HCT116 (cell line): Measurements from ENCODE around the gene TRIM62.

Experiments
- CBX3 ChIP-seq: IDR thresholded peaks from 2 replicates; pipeline ENCODE4 v1.6.1; 2012; ENCODE audit warnings: low read depth
- EZH2 ChIP-seq: fragments of 200-600 bp; sonication (generic); IDR thresholded peaks from 2 replicates; pipeline ENCODE4 v1.6.1; 2017; ENCODE audit warnings: antibody characterized with exemption, mixed run types
- FOSL1 ChIP-seq: IDR thresholded peaks from 2 replicates; pipeline ENCODE4 v1.6.1; 2012; ENCODE audit warnings: low read depth
- JUND ChIP-seq: IDR thresholded peaks from 2 replicates; pipeline ENCODE4 v1.6.1; 2012
- POLR2A ChIP-seq: IDR thresholded peaks from 2 replicates; pipeline ENCODE4 v1.7.0; 2011; ENCODE audit warnings: borderline replicate concordance; ENCODE audit not compliant: insufficient read depth, insufficient read length; ENCODE audit errors: extremely low read depth
- POLR2AphosphoS5 ChIP-seq: IDR thresholded peaks from 2 replicates; pipeline ENCODE4 v1.6.1; 2011; ENCODE audit warnings: mild to moderate bottlenecking, low read depth, low read length, moderate library complexity
- SIN3A ChIP-seq: IDR thresholded peaks from 2 replicates; pipeline ENCODE4 v1.6.1; 2012; ENCODE audit warnings: low read depth
- SP1 ChIP-seq: IDR thresholded peaks from 2 replicates; pipeline ENCODE4 v1.6.1; 2012; ENCODE audit warnings: low read depth
- YY1 ChIP-seq: IDR thresholded peaks from 2 replicates; pipeline ENCODE4 v1.6.1; 2011; ENCODE audit warnings: low read length, low read depth, moderate library complexity, mild to moderate bottlenecking; ENCODE audit not compliant: insufficient replicate concordance; ENCODE audit errors: extremely low read depth
- ZNF274 ChIP-seq: fragments of 200-500 bp; sonication (Bioruptor generic); IDR thresholded peaks from 2 replicates; pipeline ENCODE4 v1.6.1; 2014; ENCODE audit warnings: mild to moderate bottlenecking, low read depth, low read length, inconsistent platforms
- TF ChIP-seq, protein P1 (sequence below), 3 experiments: fragments of 200-600 bp in 1 of 3; sonication (generic) in 1 of 3; IDR thresholded peaks in 2 of 3; conservative IDR thresholded peaks in 1 of 3; 2 replicates each; pipeline ENCODE4 v1.5.1; 2012 to 2017; ENCODE audit warnings: low read depth in 2 of 3, low read length in 2 of 3, antibody characterized with exemption in 1 of 3, borderline replicate concordance in 1 of 3, control low read depth in 1 of 3, mild to moderate bottlenecking in 1 of 3, mixed read lengths in 1 of 3, mixed run types in 1 of 3, moderate library complexity in 1 of 3; ENCODE audit not compliant: insufficient read depth in 1 of 3
- TF ChIP-seq, protein P2 (sequence below): IDR thresholded peaks from 2 replicates; pipeline ENCODE4 v1.6.1; 2012
- TF ChIP-seq, protein P3 (sequence below): IDR thresholded peaks from 2 replicates; pipeline ENCODE4 v1.6.1; 2011; ENCODE audit warnings: mild to moderate bottlenecking, low read length, moderate library complexity; ENCODE audit not compliant: insufficient replicate concordance; ENCODE audit errors: extremely low read depth
- TF ChIP-seq, protein P4 (sequence below): IDR thresholded peaks from 2 replicates; pipeline ENCODE4 v1.6.1; 2012; ENCODE audit warnings: low read depth

DNA sequence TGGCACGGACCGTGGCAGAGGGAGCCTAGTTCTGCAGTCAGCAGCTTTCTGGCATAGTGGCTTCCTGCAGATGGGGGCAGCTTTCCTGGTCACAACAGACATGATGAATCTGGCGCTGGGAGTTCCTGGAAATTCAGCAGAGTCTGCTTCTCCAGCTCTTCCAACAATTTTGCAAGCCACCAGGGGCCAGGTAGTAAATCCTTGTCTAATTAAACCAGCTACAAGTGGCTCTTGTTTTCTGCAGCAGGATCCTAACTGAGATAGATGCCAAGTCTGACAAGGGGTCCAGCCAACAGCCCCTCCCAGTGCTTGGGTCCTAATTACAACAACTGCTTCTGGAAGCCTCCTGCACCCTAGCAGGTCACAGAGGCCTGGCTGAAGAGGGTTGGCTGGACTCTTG, 35.8 kb downstream of the TRIM62 start:
- TF ChIP-seq POLR2A (no peak), YY1 (no peak), SIN3A (no peak), JUND (no peak), SP1 (no peak), POLR2AphosphoS5 (no peak), CBX3 (no peak), EZH2 (no peak), ZNF274 (no peak), FOSL1 (no peak)
- TF ChIP-seq, protein P1, sequence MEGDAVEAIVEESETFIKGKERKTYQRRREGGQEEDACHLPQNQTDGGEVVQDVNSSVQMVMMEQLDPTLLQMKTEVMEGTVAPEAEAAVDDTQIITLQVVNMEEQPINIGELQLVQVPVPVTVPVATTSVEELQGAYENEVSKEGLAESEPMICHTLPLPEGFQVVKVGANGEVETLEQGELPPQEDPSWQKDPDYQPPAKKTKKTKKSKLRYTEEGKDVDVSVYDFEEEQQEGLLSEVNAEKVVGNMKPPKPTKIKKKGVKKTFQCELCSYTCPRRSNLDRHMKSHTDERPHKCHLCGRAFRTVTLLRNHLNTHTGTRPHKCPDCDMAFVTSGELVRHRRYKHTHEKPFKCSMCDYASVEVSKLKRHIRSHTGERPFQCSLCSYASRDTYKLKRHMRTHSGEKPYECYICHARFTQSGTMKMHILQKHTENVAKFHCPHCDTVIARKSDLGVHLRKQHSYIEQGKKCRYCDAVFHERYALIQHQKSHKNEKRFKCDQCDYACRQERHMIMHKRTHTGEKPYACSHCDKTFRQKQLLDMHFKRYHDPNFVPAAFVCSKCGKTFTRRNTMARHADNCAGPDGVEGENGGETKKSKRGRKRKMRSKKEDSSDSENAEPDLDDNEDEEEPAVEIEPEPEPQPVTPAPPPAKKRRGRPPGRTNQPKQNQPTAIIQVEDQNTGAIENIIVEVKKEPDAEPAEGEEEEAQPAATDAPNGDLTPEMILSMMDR (IDR thresholded peaks at IDR 0.05 in 2 of 3, conservative IDR thresholded peaks at IDR 0.05 in 1 of 3; ENCODE audit: borderline replicate concordance in 1 of 3, insufficient read depth in 1 of 3, low read depth in 2 of 3, low read length in 2 of 3) = no peak
- TF ChIP-seq, protein P2, sequence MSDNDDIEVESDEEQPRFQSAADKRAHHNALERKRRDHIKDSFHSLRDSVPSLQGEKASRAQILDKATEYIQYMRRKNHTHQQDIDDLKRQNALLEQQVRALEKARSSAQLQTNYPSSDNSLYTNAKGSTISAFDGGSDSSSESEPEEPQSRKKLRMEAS = no peak
- TF ChIP-seq, protein P3, sequence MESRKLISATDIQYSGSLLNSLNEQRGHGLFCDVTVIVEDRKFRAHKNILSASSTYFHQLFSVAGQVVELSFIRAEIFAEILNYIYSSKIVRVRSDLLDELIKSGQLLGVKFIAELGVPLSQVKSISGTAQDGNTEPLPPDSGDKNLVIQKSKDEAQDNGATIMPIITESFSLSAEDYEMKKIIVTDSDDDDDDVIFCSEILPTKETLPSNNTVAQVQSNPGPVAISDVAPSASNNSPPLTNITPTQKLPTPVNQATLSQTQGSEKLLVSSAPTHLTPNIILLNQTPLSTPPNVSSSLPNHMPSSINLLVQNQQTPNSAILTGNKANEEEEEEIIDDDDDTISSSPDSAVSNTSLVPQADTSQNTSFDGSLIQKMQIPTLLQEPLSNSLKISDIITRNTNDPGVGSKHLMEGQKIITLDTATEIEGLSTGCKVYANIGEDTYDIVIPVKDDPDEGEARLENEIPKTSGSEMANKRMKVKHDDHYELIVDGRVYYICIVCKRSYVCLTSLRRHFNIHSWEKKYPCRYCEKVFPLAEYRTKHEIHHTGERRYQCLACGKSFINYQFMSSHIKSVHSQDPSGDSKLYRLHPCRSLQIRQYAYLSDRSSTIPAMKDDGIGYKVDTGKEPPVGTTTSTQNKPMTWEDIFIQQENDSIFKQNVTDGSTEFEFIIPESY = no peak
- TF ChIP-seq, protein P4, sequence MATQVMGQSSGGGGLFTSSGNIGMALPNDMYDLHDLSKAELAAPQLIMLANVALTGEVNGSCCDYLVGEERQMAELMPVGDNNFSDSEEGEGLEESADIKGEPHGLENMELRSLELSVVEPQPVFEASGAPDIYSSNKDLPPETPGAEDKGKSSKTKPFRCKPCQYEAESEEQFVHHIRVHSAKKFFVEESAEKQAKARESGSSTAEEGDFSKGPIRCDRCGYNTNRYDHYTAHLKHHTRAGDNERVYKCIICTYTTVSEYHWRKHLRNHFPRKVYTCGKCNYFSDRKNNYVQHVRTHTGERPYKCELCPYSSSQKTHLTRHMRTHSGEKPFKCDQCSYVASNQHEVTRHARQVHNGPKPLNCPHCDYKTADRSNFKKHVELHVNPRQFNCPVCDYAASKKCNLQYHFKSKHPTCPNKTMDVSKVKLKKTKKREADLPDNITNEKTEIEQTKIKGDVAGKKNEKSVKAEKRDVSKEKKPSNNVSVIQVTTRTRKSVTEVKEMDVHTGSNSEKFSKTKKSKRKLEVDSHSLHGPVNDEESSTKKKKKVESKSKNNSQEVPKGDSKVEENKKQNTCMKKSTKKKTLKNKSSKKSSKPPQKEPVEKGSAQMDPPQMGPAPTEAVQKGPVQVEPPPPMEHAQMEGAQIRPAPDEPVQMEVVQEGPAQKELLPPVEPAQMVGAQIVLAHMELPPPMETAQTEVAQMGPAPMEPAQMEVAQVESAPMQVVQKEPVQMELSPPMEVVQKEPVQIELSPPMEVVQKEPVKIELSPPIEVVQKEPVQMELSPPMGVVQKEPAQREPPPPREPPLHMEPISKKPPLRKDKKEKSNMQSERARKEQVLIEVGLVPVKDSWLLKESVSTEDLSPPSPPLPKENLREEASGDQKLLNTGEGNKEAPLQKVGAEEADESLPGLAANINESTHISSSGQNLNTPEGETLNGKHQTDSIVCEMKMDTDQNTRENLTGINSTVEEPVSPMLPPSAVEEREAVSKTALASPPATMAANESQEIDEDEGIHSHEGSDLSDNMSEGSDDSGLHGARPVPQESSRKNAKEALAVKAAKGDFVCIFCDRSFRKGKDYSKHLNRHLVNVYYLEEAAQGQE = no peak
